GM19324 (cell line): ENCODE results near the gene CAPN5.
A peak's percentile ranks its signal among the peaks of the same experiment; 100 is the strongest.
"Not testable (repeated sequence)": the region's sequence is repeated elsewhere in the genome, so short reads cannot be mapped to it uniquely, and the experiment has no call there.

ENCODE experiments used
- ATAC-seq: cut with Tn5 transposase; IDR thresholded peaks from one replicate; pipeline ENCODE4 v1.9.1; 2021; ENCODE audit warnings: mild to moderate bottlenecking, moderate library complexity; ENCODE audit not compliant: unreplicated experiment, low FRiP score

Gene CAPN5

GRCh38 chr11:77066229-77067042 is at the start of gene CAPN5:
Gene CAPN5 (plus strand): TSS chr11:77066971. CDS start chr11:77084887, 17,916 bp downstream.
- peak; percentile 84 for ATAC-seq

- ATAC-seq: not testable (repeated sequence)
Measured at GRCh38 chr11:77018396-77018924, 48.3 kb upstream of the CAPN5 start.

- ATAC-seq: no peak
Measured at GRCh38 chr11:77019976-77020595, 46.7 kb upstream of the CAPN5 start.

GRCh38 chr11:77020734-77021133 is 46.0 kb upstream of the CAPN5 start:
- no peak for ATAC-seq

GRCh38 chr11:77024745-77025144 is 42.0 kb upstream of the CAPN5 start:
- ATAC-seq: no peak

- no peak for ATAC-seq
Measured at GRCh38 chr11:77026221-77026620, 40.5 kb upstream of the CAPN5 start.

- no peak for ATAC-seq
Measured at GRCh38 chr11:77026743-77027142, 40.0 kb upstream of the CAPN5 start.

GRCh38 chr11:77027275-77027674 is 39.5 kb upstream of the CAPN5 start:
- no peak for ATAC-seq

- ATAC-seq: no peak
Measured at GRCh38 chr11:77029829-77030228, 36.9 kb upstream of the CAPN5 start.

GRCh38 chr11:77030834-77031414 is 35.8 kb upstream of the CAPN5 start:
- ATAC-seq: no peak

- no peak for ATAC-seq
Measured at GRCh38 chr11:77031599-77031998, 35.2 kb upstream of the CAPN5 start.

- ATAC-seq: no peak
Measured at GRCh38 chr11:77035039-77035438, 31.7 kb upstream of the CAPN5 start.

GRCh38 chr11:77035580-77035979 is 31.2 kb upstream of the CAPN5 start:
- no peak for ATAC-seq

- ATAC-seq: no peak
Measured at GRCh38 chr11:77036398-77036797, 30.4 kb upstream of the CAPN5 start.

- ATAC-seq: no peak
Measured at GRCh38 chr11:77037057-77037456, 29.7 kb upstream of the CAPN5 start.

- ATAC-seq: no peak
Measured at GRCh38 chr11:77038029-77038824, 28.5 kb upstream of the CAPN5 start.

- no peak for ATAC-seq
Measured at GRCh38 chr11:77038825-77039326, 27.9 kb upstream of the CAPN5 start.

GRCh38 chr11:77039491-77040400 is 27.0 kb upstream of the CAPN5 start:
- no peak for ATAC-seq

GRCh38 chr11:77040401-77040777 is 26.4 kb upstream of the CAPN5 start:
- ATAC-seq: no peak
